Lower leg skin (tissue), 3 donors: ENCODE data around the gene HRG.

Source experiments
- CTCF ChIP-seq, 3 donors: fragments of 450-650 bp; IDR thresholded peaks; one replicate each; pipeline ENCODE4 v1.5.1; 2016; ENCODE audit warnings: antibody characterized with exemption in 3 of 3, mild to moderate bottlenecking in 3 of 3, moderate library complexity in 2 of 3
- POLR2A ChIP-seq, 2 donors: fragments of 450-650 bp; IDR thresholded peaks; one replicate each; pipeline ENCODE4 v1.6.1; 2016 to 2017; ENCODE audit warnings: antibody characterized with exemption in 2 of 2, mild to moderate bottlenecking in 1 of 2, moderate library complexity in 1 of 2

GRCh38 chr3:186648851-186649250, 17.0 kb upstream of the HRG start:
- TF ChIP-seq CTCF (IDR thresholded peaks at IDR 0.05) (no peak), POLR2A (IDR thresholded peaks at IDR 0.05) (no peak)
